Hepatocyte (in vitro differentiated cells): ENCODE results near the gene NOTCH1.

Experiments
- EZH2 ChIP-seq: fragments of 200-600 bp; sonication (generic); IDR thresholded peaks from 2 replicates; pipeline ENCODE4 v1.6.1; 2016; ENCODE audit warnings: antibody characterized with exemption, mild to moderate bottlenecking, borderline replicate concordance
- EZH2phosphoT487 ChIP-seq: fragments of 200-600 bp; sonication (generic); IDR thresholded peaks from one replicate; pipeline ENCODE4 v1.6.1; 2018; ENCODE audit warnings: antibody characterized with exemption, mild to moderate bottlenecking, low read depth, moderate library complexity; ENCODE audit not compliant: unreplicated experiment, severe bottlenecking
- TF ChIP-seq, protein P1 (sequence below): fragments of 200-600 bp; sonication (generic); IDR thresholded peaks from 2 replicates; pipeline ENCODE4 v1.5.1; 2016; ENCODE audit warnings: antibody characterized with exemption, mild to moderate bottlenecking; ENCODE audit not compliant: poor library complexity

DNA sequence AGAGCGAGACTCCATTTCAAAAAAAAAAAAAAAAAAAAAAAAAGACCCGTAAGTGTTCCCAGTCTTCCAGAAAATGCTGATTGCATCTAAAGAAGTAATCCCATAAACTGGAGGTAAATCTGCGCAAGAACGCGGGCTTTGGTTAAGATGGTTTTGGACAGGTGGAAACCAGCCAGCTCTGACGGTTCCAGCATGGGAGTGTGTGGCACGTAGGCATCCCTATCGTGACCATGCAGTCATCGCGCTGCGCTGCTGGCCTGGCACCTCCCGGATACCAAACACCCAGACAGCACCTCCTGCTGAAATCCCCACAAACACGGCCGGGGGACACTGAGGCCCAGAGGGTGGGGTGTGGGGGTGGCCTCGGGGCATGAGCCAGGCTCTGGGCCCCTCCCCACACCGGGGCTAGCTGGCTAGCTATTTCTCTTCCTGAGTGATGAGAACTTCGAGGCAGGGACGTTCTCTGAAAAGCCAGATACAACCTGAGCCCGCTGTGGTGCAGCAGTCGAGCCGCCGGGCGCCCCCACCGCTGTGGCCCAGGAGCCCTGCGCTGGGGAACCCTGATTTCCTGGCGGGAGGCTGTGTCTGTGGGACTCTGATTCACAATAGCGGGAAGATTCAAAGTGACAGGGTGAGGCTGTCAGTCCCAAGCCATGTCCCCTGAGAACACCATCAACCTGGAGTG, 32.2 kb upstream of the NOTCH1 start:
- TF ChIP-seq, protein P1, sequence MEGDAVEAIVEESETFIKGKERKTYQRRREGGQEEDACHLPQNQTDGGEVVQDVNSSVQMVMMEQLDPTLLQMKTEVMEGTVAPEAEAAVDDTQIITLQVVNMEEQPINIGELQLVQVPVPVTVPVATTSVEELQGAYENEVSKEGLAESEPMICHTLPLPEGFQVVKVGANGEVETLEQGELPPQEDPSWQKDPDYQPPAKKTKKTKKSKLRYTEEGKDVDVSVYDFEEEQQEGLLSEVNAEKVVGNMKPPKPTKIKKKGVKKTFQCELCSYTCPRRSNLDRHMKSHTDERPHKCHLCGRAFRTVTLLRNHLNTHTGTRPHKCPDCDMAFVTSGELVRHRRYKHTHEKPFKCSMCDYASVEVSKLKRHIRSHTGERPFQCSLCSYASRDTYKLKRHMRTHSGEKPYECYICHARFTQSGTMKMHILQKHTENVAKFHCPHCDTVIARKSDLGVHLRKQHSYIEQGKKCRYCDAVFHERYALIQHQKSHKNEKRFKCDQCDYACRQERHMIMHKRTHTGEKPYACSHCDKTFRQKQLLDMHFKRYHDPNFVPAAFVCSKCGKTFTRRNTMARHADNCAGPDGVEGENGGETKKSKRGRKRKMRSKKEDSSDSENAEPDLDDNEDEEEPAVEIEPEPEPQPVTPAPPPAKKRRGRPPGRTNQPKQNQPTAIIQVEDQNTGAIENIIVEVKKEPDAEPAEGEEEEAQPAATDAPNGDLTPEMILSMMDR: no peak
- TF ChIP-seq EZH2phosphoT487 (no peak), EZH2 (no peak)
